Astrocyte (in vitro differentiated cells and primary cell): ENCODE data around the gene ARHGAP19.

ENCODE experiments used
- EZH2 ChIP-seq: IDR thresholded peaks from 2 replicates; pipeline ENCODE4 v1.6.1; 2012; ENCODE audit warnings: mild to moderate bottlenecking, low read length, inconsistent platforms; ENCODE audit not compliant: insufficient read depth
- TF ChIP-seq, protein P1 (sequence below): IDR thresholded peaks from 2 replicates; pipeline ENCODE4 v1.5.1; 2011; ENCODE audit warnings: low read depth, mild to moderate bottlenecking, inconsistent platforms, low read length, moderate library complexity; ENCODE audit not compliant: insufficient read depth

DNA sequence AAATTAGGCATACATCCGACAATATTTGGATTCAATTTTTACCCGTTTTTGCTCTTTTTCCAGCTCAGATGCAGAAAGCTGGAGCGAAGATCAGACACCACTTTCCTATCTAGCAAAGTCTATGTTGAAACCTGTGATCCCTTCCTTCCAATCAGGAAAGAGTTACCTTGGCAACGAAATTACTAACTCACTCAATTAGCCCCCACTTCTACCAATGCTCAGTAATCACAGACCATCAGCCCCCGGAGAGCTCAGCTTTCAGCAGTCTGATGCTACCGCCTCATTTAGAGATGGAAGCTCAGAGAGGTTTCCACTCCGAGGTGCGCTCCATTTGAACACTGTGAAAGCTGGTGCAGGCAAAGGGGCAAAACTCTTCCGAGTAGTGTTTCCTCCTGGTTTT lies 33.3 kb upstream of the ARHGAP19 start:
- TF ChIP-seq, protein P1, sequence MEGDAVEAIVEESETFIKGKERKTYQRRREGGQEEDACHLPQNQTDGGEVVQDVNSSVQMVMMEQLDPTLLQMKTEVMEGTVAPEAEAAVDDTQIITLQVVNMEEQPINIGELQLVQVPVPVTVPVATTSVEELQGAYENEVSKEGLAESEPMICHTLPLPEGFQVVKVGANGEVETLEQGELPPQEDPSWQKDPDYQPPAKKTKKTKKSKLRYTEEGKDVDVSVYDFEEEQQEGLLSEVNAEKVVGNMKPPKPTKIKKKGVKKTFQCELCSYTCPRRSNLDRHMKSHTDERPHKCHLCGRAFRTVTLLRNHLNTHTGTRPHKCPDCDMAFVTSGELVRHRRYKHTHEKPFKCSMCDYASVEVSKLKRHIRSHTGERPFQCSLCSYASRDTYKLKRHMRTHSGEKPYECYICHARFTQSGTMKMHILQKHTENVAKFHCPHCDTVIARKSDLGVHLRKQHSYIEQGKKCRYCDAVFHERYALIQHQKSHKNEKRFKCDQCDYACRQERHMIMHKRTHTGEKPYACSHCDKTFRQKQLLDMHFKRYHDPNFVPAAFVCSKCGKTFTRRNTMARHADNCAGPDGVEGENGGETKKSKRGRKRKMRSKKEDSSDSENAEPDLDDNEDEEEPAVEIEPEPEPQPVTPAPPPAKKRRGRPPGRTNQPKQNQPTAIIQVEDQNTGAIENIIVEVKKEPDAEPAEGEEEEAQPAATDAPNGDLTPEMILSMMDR = no peak
- no peak for TF ChIP-seq EZH2
